Inflammatory macrophage treated with lipopolysaccharide for 1 hour (primary cell): ENCODE data around the gene LGALS1.

Source experiments
- DNase-seq, 2 donors: peaks; one replicate each; pipeline ENCODE4 v3.0.0-alpha.2; 2020 to 2022

Gene LGALS1

GRCh38 chr22:37664249-37665101 lies 11.0 kb upstream of the LGALS1 start:
- DNase-seq, result no peak

DNA sequence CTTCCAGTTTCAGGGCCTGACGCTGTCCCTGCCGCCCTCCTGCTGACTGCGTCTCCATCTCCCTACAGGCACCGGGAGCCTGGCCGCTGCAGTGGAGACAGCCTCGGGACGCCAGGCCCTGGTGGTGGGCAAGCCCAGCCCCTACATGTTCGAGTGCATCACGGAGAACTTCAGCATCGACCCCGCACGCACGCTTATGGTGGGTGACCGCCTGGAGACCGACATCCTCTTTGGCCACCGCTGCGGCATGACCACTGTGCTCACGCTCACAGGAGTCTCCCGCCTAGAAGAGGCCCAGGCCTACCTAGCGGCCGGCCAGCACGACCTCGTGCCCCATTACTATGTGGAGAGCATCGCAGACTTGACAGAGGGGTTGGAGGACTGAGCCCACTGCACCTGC lies 9.9 kb upstream of the LGALS1 start:
- DNase-seq, result no peak

DNA sequence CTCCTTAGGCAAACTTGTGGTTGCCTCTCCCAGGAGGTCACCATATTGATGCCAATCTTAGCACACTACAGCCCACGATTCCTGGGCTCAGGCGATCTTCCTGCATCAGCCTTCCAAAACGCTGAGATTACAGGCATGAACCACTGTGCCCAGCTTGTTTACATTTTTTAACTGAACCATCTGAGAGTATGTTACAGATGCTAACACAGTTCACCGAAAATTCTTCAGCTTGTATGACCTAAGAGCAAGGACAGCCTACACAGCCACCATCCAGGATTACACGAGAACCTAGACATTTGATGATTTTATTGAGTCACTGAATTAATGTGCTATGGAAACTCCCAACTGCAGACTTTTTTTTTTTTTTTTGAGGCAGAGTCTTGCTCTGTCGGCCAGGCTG lies 5.8 kb upstream of the LGALS1 start:
- no peak for DNase-seq

DNA sequence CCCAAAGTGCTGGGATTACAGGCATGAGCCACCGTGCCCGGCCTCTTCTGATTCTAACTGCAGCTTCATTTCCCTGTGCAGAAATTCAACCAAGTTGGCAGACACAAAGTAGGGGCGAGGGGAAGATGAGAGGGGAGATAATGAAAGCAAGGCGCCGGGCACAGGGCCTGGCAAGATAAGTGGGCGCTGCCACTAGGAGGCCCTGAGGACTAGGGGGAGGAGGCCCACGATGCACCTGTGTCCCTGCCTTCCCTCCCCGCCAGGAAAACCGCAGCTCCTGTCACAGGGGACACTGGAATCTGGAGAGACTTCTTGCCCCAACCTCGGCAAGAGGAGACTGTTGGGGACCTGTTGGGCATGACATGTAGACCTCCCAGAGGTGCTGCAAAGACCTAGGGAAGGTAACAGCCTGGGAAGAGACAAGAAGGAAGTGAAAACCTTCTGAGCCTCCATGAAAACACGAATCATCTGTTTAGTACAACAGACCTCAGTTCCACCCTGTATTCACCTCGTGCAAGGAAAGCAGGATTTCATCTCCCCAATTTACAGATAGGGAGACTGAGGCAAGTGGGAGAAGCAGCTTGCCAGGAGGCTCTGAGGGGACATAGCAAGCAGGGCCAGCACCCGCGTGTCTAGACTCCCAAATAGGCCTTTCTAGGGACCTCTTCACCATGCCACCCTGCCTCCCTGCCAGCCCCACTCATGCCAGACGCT lies 3.1 kb upstream of the LGALS1 start:
- DNase-seq, result no peak

DNA sequence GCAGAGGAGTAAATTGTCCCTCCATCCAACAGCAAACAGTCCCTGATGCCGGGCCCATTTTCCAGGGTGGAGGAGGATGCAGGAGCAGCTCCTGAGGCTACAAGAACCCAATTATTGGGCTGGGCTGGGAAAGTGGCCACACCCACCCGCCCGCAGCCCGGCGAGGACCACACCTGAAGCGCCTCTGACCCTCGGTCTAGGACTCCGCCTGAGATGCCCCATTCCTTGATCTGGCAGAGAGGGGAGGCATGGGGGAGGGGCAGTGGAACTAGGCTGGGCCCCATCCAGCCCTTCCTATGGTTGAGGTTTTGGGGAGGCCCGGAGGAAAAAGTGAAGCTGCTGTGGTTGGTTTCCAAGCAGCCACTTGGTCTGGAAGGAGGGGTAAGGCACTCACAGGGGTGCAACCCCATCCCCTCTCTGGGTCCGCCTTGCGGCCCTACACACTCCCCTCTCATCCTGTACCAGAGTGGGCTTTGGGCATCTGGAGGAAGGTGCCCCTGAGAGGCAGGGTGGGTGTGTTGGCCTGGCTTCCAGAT lies 2.4 kb upstream of the LGALS1 start:
- no peak for DNase-seq

DNA sequence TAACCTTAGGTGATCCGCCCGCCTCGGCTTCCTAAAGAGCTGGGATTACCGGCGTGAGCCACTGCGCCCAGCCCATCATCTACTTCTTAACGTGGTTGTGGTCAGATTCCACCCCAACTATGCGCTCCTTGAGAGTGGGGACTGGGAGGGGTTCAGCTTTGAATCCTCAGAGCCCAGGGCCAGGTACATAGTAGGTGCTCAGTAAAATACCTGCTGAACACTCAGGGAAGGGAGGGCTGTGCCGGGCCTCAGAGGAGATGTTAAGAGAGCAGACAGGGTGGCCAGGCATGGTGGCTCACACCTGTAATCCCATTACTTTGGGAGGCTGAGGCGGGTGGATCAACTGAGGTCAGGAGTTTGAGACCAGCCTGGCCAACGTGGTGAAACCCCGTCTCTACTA lies 1.2 kb upstream of the LGALS1 start:
- DNase-seq, result no peak

GRCh38 chr22:37675930-37676735 lies 697 bp downstream of the LGALS1 start:
- peak; percentile 47 to 68 for DNase-seq

- peak; percentile 90 to 92 for DNase-seq
These were observed 1.5 kb downstream of the LGALS1 start for GRCh38 chr22:37676736-37677492.

DNA sequence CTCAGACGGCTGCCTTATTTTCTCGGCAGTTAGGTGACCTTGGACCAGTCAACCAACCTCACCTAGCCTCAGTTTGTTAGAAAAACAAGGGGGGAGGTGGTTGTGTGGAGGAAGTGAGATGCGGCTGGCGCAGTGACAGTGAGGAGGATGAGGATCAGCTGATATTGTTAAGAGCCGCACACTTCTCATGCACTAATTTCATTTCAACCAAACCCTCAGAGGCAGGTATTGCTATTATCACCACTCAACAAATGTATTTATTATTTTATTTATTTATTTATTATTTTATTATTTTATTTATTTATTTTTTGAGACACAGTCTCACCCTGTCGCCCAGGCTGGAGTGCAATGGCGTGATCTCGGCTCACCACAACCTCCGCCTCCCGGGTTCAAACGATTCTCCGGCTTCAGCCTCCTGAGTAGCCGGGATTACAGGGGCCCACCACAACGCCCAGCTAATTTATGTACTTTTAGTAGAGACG lies 2.1 kb downstream of the LGALS1 start:
- DNase-seq, result no peak

- no peak for DNase-seq
These were observed 2.9 kb downstream of the LGALS1 start for GRCh38 chr22:37678372-37678771.

DNA sequence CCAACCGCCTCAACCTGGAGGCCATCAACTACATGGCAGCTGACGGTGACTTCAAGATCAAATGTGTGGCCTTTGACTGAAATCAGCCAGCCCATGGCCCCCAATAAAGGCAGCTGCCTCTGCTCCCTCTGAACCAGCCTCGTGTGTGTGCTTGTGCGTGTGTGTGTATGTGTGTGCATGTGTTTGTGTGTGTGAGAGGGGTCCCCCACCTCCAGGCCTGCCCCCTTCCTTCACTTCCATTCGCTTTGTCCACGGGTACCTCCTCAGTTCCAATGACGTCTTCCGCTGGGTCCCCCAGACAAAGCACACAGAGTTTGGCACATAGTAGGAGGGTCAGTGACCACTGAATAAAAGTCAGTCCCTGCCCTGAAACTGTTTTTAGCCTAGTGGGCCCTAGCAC lies 4.2 kb downstream of the LGALS1 start:
- no peak for DNase-seq

- no peak for DNase-seq
These were observed 4.9 kb downstream of the LGALS1 start for GRCh38 chr22:37680191-37680851.

DNA sequence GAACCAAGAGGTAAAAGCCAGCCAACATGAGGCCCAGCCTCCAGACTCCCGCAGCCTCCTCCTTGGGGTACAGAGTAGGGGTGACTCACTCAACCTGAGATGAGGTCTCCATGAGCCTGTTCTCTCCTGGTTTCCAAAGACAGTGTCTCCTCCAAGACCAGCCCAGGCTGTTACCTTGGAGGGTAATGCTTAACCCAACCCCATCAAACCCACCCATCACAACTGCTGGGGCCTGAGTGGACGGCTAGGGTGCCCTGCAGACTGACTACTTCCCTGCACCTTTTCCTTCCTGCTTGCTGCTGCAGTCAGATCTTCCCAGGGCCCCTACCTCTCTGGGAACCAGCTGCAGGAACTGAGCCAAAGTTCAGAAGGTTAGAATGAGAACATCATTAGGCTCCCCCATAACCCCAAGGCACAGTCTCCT lies 5.6 kb downstream of the LGALS1 start:
- no peak for DNase-seq

GRCh38 chr22:37681556-37682049 lies 6.2 kb downstream of the LGALS1 start:
- peak; percentile 65 to 82 for DNase-seq

DNA sequence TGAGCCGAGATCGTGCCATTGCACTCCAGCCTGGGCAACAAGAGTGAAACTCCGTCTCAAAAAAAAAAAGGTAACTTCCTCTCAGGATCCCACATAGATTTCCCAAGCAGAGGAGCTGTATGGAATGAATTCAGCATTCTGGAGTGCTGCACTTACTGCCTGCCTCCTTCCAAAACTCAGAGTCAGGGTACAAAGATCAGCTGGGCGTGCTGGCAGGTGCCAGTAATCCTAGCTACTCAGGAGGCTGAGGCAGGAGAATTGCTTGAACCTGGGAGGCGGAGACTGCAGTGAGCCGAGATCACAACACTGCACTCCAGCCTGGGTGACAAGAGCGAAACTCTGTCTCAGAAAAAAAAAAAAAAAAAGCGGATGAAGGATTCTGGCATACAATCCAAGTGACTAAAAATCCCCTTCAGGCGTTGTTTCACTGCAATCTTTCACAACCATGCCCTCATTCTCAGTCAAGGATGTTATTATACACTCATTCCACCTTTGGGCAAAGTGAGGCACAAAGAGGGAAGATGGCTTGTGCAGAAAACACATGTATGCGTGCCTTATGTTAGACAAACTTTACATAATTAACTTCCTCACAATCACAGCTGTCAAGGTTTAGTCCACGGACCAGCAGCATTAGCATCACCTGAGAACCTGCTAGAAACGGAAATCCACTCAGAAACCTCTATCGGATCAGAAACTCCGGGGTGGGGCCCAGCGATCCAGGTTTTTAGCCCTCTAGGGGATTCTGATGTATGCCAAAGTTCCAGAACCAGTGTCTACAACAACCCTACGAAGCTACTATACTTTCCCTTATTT lies 9.6 kb downstream of the LGALS1 start:
- no peak for DNase-seq

DNA sequence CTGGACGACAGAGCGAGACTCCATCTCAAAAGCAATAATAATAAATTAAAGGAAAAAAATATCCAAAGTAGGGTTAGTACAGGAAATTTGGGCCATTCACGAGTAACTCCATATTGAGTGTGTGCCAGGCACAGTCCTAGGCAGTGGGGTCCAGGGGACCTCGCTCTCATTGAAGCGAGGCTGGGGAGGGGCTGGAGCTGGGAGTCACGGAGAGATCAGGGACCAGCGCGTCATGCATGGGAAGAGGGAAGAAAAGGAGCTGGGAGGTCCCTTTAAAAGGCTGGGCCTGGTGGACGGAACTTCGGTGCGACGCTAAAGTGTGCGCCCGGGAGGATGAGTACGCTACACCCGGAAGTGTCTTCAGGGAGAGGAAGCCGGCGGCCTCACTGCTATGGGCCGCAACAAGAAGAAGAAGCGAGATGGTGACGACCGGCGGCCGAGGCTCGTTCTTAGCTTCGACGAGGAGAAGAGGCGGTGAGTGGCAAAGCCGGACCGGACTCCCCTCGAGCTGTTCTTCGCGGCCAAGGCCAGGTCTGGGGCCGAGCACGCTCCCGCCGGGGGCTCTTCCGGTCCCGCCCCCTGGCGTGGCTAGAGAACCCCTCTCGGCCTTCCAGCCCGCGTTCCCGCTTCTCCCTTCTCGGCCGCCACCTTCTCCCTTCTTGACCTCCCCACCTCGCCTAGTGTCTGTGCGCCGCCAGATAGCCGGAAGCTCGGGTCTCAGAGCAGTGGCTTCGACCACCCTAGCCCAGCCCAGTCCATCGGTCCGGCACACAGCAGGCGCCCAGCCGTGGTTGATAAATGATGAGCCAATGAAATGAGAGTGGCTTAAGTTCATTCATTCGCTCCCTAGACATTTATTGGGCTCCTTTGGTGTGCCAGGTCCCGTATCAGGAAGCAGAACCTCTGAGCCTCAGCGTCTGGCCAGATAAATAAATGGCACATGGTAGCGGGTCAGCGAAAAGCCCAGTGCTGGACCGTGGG lies 10.9 kb downstream of the LGALS1 start, which contains the start of gene NOL12:
TSS of gene NOL12 (plus strand) at position 342 of the 981 bp plus-strand sequence. CDS start at position 392, 50 bp downstream.
- peak; percentile 79 to 93 for DNase-seq

- no peak for DNase-seq
These were observed 15.0 kb downstream of the LGALS1 start for GRCh38 chr22:37690407-37690806.

DNA sequence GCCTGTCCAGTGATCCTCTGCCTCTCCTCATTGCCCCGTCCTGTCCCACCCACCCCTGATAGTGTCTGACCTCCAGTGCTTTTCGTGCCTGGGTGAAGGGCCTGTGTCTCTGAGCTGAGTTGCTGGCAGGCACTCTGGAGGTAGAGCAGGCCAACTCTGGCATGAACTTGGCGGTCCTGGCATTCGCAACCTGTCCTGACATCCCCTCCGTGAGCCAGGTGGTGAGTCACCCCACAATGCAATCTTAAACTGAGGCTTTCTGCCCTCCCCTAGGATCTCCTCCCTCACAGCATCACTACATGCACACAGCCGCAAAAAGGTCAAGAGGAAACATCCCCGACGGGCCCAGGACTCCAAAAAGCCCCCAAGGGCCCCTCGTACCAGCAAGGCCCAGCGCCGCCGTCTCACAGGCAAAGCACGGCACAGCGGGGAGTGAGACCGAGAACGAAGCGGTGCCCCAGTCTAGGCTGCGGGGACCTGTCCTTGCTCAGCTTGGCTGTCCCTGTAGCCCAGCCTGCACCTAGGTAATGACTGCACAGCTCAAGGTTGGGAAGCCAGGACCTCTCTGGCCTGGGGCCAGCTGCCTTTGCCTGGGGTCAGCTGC lies 15.6 kb downstream of the LGALS1 start:
- no peak for DNase-seq
